ENCODE data around the gene SDC4. TPM values are rescaled to one million over a fixed set of nuclear protein-coding genes. Genes with fewer than 3 reads are reported as not detected.

The SDC4 gene
- total RNA-seq, 1 experiment from 2014 or later = 114 TPM

GRCh38 chr20:45347297-45347935 is 808 bp downstream of the SDC4 start:
- Histone ChIP-seq H3K27ac (peak overlapping the region; percentile 92), H2AFZ (no peak overlapping the region), H3K4me3 (peak overlapping the region; percentile 76), H3K36me3 (ENCODE audit: low read depth) (no peaks in the 10 kb centered on the region), H3K79me2 (ENCODE audit: low read depth) (peaks cover 51% of the 10 kb centered on the region), H3K9me2 (ENCODE audit: insufficient read depth) (no peaks in the 10 kb centered on the region), H3K4me1 (replicated peaks; ENCODE audit: insufficient read depth) (peaks cover 51% of the 10 kb centered on the region), H4K20me1 (ENCODE audit: insufficient read depth) (peaks cover 6% of the 10 kb centered on the region; the same call in 1 of the 2 replicates), H3K4me2 (peak overlapping the region; percentile 93), H3K27me3 (ENCODE audit: insufficient read depth, low read depth) (no peaks in the 10 kb centered on the region), H3F3A (ENCODE audit: insufficient read depth, low read depth) (peaks cover 64% of the 10 kb centered on the region), H3K9me3 (ENCODE audit: insufficient read depth, low read depth) (no peaks in the 10 kb centered on the region)
- no peak for DNase-seq
- POLR2A ChIA-PET (ENCODE audit: unreplicated experiment) = interaction anchor here (0.6 to 2.4 kb wide), 10 partner anchors 8 to 176 kb away, joined by 3 to 13 read pairs (median 5); partner anchors contain the start of gene SYS1
- TF ChIP-seq CTCF (conservative IDR thresholded peaks at IDR 0.05) (no peak), EZH2 (IDR thresholded peaks at IDR 0.05; ENCODE audit: low read depth) (no peak)
- BruUV-seq (replicated peaks) = TSS peak; percentile 32
- CTCF ChIA-PET = interaction anchor here (1.2 to 1.4 kb wide), 2 partner anchors 25 to 26 kb away, joined by 3 read pairs; no protein-coding TSS in a partner anchor
- intact Hi-C loops (cut with micrococcal nuclease; ENCODE audit: unreplicated experiment) = no loop called here

DNA sequence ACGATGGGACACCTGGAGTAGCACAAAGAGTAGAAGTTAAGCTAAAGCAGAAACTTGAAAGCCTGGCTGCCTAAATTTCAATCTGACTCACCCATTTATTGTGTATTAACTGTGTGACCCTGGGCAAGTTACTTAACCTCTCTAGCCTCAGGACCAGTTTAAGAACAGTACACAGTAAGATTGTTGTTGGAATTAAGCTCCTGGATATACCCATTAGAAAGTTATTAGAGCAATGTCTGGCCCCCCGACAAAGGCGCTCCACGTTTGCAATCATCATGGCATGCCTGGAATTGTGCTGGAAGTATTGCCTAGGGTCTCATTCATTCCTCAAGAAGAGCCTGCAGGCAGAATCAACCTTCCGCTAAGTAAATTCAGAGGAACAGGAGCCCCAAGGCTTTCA is 1.4 kb downstream of the SDC4 start:
- Histone ChIP-seq H3K9me2 (ENCODE audit: insufficient read depth) (no peaks in the 10 kb centered on the region), H3F3A (ENCODE audit: insufficient read depth, low read depth) (peaks cover 67% of the 10 kb centered on the region), H3K4me2 (peak overlapping the region; percentile 93), H2AFZ (no peak overlapping the region), H3K27ac (peak overlapping the region; percentile 92), H3K36me3 (ENCODE audit: low read depth) (no peaks in the 10 kb centered on the region), H3K27me3 (ENCODE audit: insufficient read depth, low read depth) (no peaks in the 10 kb centered on the region), H3K4me3 (peak overlapping the region; percentile 76), H4K20me1 (ENCODE audit: insufficient read depth) (peaks cover 6% of the 10 kb centered on the region; the same call in 1 of the 2 replicates), H3K4me1 (replicated peaks; ENCODE audit: insufficient read depth) (peaks cover 57% of the 10 kb centered on the region), H3K9me3 (ENCODE audit: insufficient read depth, low read depth) (no peaks in the 10 kb centered on the region), H3K79me2 (ENCODE audit: low read depth) (peaks cover 57% of the 10 kb centered on the region)
- no TSS peak for BruUV-seq (replicated peaks)
- ChIA-PET CTCF (interaction anchor here (1.2 kb wide), 1 partner anchor 27 kb away, joined by 3 read pairs; no protein-coding TSS in a partner anchor), POLR2A (ENCODE audit: unreplicated experiment) (interaction anchor here (0.6 to 2.4 kb wide), 5 partner anchors 10 to 1060 kb away, joined by 5 to 13 read pairs (median 6); partner anchors contain the start of gene SYS1)
- DNase-seq = peak in 1 of 2 experiments; percentile 50
- intact Hi-C loops (cut with micrococcal nuclease; ENCODE audit: unreplicated experiment) = no loop called here
- no peak for TF ChIP-seq CTCF (conservative IDR thresholded peaks at IDR 0.05)
- TF ChIP-seq EZH2 (IDR thresholded peaks at IDR 0.05; ENCODE audit: low read depth) = no peak

DNA sequence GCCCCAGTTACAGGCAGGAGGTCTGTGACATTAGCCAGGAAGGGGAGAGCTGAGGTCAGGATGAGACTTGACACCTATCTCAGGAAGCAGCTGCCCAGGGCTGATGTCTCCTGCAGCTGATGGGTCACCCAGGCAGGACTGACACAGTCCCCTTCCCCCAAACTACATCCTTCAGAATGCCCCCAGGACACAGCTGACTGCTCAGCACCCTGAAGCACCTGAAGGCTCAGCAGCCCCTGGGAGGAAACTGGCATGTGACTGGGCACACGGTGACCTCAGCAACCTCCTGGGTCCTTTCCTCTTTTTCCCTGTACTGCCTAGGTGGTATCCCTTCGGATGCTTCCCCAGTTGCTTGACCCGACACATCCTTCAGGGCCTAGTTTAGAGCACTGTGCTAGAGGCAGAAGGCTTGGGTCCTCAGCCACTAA is 1.9 kb downstream of the SDC4 start:
- peak in 1 of 2 experiments; percentile 59 for DNase-seq
- ChIA-PET CTCF (no interaction called here), POLR2A (ENCODE audit: unreplicated experiment) (interaction anchor here (0.6 to 2.4 kb wide), 5 partner anchors 10 to 1061 kb away, joined by 4 to 13 read pairs (median 6); partner anchors contain the start of genes SYS1 and WFDC2)
- peak overlapping the region; percentile 93 for H3K4me2 ChIP-seq
- peak overlapping the region; percentile 92 for H3K27ac ChIP-seq
- BruUV-seq (replicated peaks) = no TSS peak
- TF ChIP-seq CTCF (conservative IDR thresholded peaks at IDR 0.05) = no peak
- TF ChIP-seq EZH2 (IDR thresholded peaks at IDR 0.05; ENCODE audit: low read depth) = no peak
- H3K4me3 ChIP-seq = peak overlapping the region; percentile 76
- H3K9me3 ChIP-seq (ENCODE audit: insufficient read depth, low read depth) = no peaks in the 10 kb centered on the region
- no peaks in the 10 kb centered on the region for H3K27me3 ChIP-seq (ENCODE audit: insufficient read depth, low read depth)
- intact Hi-C loops (cut with micrococcal nuclease; ENCODE audit: unreplicated experiment) = no loop called here
- H4K20me1 ChIP-seq (ENCODE audit: insufficient read depth) = peaks cover 6% of the 10 kb centered on the region; the same call in 1 of the 2 replicates
- no peaks in the 10 kb centered on the region for H3K9me2 ChIP-seq (ENCODE audit: insufficient read depth)
- no peak overlapping the region for H2AFZ ChIP-seq
- H3F3A ChIP-seq (ENCODE audit: insufficient read depth, low read depth) = peaks cover 72% of the 10 kb centered on the region
- H3K36me3 ChIP-seq (ENCODE audit: low read depth) = no peaks in the 10 kb centered on the region
- peaks cover 62% of the 10 kb centered on the region for H3K4me1 ChIP-seq (replicated peaks; ENCODE audit: insufficient read depth)
- H3K79me2 ChIP-seq (ENCODE audit: low read depth) = peaks cover 62% of the 10 kb centered on the region

Measured in PC-9 (cell line).